HFFc6 (cell line): ENCODE data around the gene TDP1. TPM values are rescaled to one million over a fixed set of nuclear protein-coding genes. Genes with fewer than 3 reads are reported as not detected.

Experiments used
- DNase-seq: peaks from one replicate; pipeline ENCODE4 v3.0.0-alpha.2; 2018
- H3K27ac Mint-ChIP-seq: 2 replicates; pipeline ENCODE4 v1.8.0; 2020; ENCODE audit warnings: mild to moderate bottlenecking, mixed read lengths
- H3K27me3 Mint-ChIP-seq: 2 replicates; pipeline ENCODE4 v1.8.0; 2021; ENCODE audit warnings: mild to moderate bottlenecking, moderate library complexity, mixed read lengths; ENCODE audit not compliant: insufficient read depth
- H3K36me3 Mint-ChIP-seq: 2 replicates; pipeline ENCODE4 v1.8.0; 2021; ENCODE audit warnings: low read depth, mixed read lengths
- H3K4me1 Mint-ChIP-seq: 2 replicates; pipeline ENCODE4 v1.8.0; 2020; ENCODE audit warnings: low read depth, mixed read lengths
- H3K4me3 Mint-ChIP-seq: 2 replicates; pipeline ENCODE4 v1.8.0; 2020; ENCODE audit warnings: mild to moderate bottlenecking, moderate library complexity, mixed read lengths
- H3K9me3 Mint-ChIP-seq: 2 replicates; pipeline ENCODE4 v1.8.0; 2020; ENCODE audit warnings: mild to moderate bottlenecking, mixed read lengths
- CTCF ChIP-seq: fragments of 200-600 bp; sonication (generic); IDR thresholded peaks from 2 replicates; pipeline ENCODE4 v1.5.0; 2021; ENCODE audit warnings: antibody characterized with exemption, mild to moderate bottlenecking
- total RNA-seq, 6 experiments: library from RNA; stranded (reverse); fragmentation: NEBNext Ultra II Directional; extraction: Animal tissue kit (Norgen Biotek cat#: 25700); gene quantifications; 2 replicates in 1 of 6; 3 replicates in 5 of 6; pipeline ENCODE4 v1.2.3, GENCODE V29; 2021

Gene TDP1
- total RNA-seq, 6 experiments from 2014 or later, result 20.3 to 28.3 (median 23.3) TPM

GRCh38 chr14:90093942-90094595 lies 138.3 kb downstream of the TDP1 start:
- Mint-ChIP-seq H3K4me3 (no peak overlapping the region), H3K9me3 (no peaks in the 10 kb centered on the region), H3K4me1 (peaks cover 20% of the 10 kb centered on the region), H3K27me3 (peaks cover 13% of the 10 kb centered on the region), H3K27ac (no peak overlapping the region), H3K36me3 (no peaks in the 10 kb centered on the region)
- peak; percentile 57 for DNase-seq
- TF ChIP-seq CTCF, result no peak

Other genes starting within 250 kb of the TDP1 start
- gene EFCAB11, start 1.2 kb upstream of the TDP1 start, total RNA-seq, result 1 to 10 TPM; 6.6 to 8.4 (median 6.9) TPM
- gene KCNK13, start 106.1 kb downstream of the TDP1 start, total RNA-seq, result not detected